SH-SY5Y (cell line): ENCODE data around the gene TMEM17.

Source experiments
- GATA2 ChIP-seq: IDR thresholded peaks from 2 replicates; pipeline ENCODE4 v1.6.1; 2011; ENCODE audit warnings: mild to moderate bottlenecking, low read depth, low read length
- GATA3 ChIP-seq: IDR thresholded peaks from 2 replicates; pipeline ENCODE4 v1.6.1; 2011; ENCODE audit warnings: low read depth, mild to moderate bottlenecking, low read length, moderate library complexity

GRCh38 chr2:62453955-62454354, 52.0 kb downstream of the TMEM17 start:
- TF ChIP-seq GATA2 (no peak), GATA3 (no peak)
